H1 (cell line): Measurements from ENCODE around the gene GRB7. TPM values are rescaled to one million over a fixed set of nuclear protein-coding genes. Genes with fewer than 3 reads are reported as not detected.

Experiments used
- CTCF ChIA-PET: fragments of 300-600 bp; sonication (Branson Sonifier 250); formaldehyde crosslinking; loops from one replicate; lab custom pipeline; 2021; ENCODE audit not compliant: partially characterized antibody; lab: Charles Lee
- POLR2A ChIA-PET: fragments of 300-600 bp; sonication (Branson Sonifier 250); formaldehyde crosslinking; loops from one replicate; lab custom pipeline; 2021; ENCODE audit warnings: inconsistent platforms; ENCODE audit not compliant: partially characterized antibody; lab: Charles Lee
- DNase-seq, 2 experiments: peaks; one replicate each; pipeline versions ENCODE4 v3.0.0 to v3.0.0-alpha.2; 2010 to 2022; ENCODE audit warnings: low spot score in 2 of 2, low read depth in 1 of 2, mixed read lengths in 1 of 2
- FAIRE-seq: peaks from 2 replicates; lab custom pipeline; 2011; peaks lifted over from hg19 to GRCh38; lab: Jason Lieb, UNC
- H2AFZ ChIP-seq: 2 replicates; pipeline ENCODE4 v1.8.1; 2012; ENCODE audit warnings: low read length, inconsistent platforms
- H2AK5ac ChIP-seq: 2 replicates; pipeline ENCODE4 v1.6.1; 2013; ENCODE audit warnings: low read depth, low read length
- H2BK120ac ChIP-seq: replicated peaks from 2 replicates; pipeline ENCODE3; 2013; ENCODE audit warnings: low read depth, low read length, inconsistent platforms
- H2BK12ac ChIP-seq: 2 replicates; pipeline ENCODE4 v1.6.1; 2013; ENCODE audit warnings: low read depth, low read length
- H2BK15ac ChIP-seq: 2 replicates; pipeline ENCODE4 v1.6.1; 2013; ENCODE audit warnings: low read length
- H2BK20ac ChIP-seq: 2 replicates; pipeline ENCODE4 v1.6.1; 2013; ENCODE audit warnings: low read length
- H2BK5ac ChIP-seq: 2 replicates; pipeline ENCODE4 v1.6.1; 2013; ENCODE audit warnings: low read depth, low read length
- H3K14ac ChIP-seq: 2 replicates; pipeline ENCODE4 v1.6.1; 2013; ENCODE audit warnings: inconsistent platforms; ENCODE audit not compliant: insufficient read length
- H3K18ac ChIP-seq: 2 replicates; pipeline ENCODE4 v1.6.1; 2013; ENCODE audit warnings: low read length; ENCODE audit errors: extremely low read depth
- H3K23ac ChIP-seq: 2 replicates; pipeline ENCODE4 v1.6.1; 2013; ENCODE audit warnings: inconsistent platforms; ENCODE audit not compliant: insufficient read length
- H3K23me2 ChIP-seq: 2 replicates; pipeline ENCODE4 v1.6.1; 2013; ENCODE audit warnings: low read depth, low read length
- H3K27ac ChIP-seq: 2 replicates; pipeline ENCODE4 v1.6.1; 2011; ENCODE audit warnings: low read depth, low read length, inconsistent platforms
- H3K27me3 ChIP-seq, 4 experiments: replicated peaks in 1 of 4; 1 replicate in 1 of 4; 2 replicates in 3 of 4; pipeline versions ENCODE4 v1.6.1 to v1.8.1; 2011 to 2013; ENCODE audit warnings: low read length in 3 of 4, mild to moderate bottlenecking in 3 of 4, inconsistent platforms in 2 of 4, mixed read lengths in 2 of 4, moderate library complexity in 1 of 4; ENCODE audit not compliant: control insufficient read depth in 3 of 4, insufficient read depth in 3 of 4; ENCODE audit errors: extremely low read depth in 1 of 4
- H3K36me3 ChIP-seq, 4 experiments: 2 replicates each; pipeline versions ENCODE4 v1.6.1 to v1.8.1; 2011 to 2013; ENCODE audit warnings: mild to moderate bottlenecking in 4 of 4, low read length in 3 of 4, moderate library complexity in 2 of 4, control low read depth in 1 of 4, inconsistent platforms in 1 of 4; ENCODE audit not compliant: insufficient read depth in 4 of 4, control insufficient read depth in 2 of 4
- H3K4ac ChIP-seq: replicated peaks from 2 replicates; pipeline ENCODE3; 2013; ENCODE audit warnings: low read length, low read depth, mixed read lengths, inconsistent platforms; ENCODE audit not compliant: insufficient read length
- H3K4me1 ChIP-seq, 4 experiments: replicated peaks in 1 of 4; 1 replicate in 1 of 4; 2 replicates in 3 of 4; pipeline versions ENCODE4 v1.6.1 to v1.8.1; 2011 to 2013; ENCODE audit warnings: low read length in 3 of 4, inconsistent platforms in 2 of 4, mixed read lengths in 1 of 4; ENCODE audit not compliant: insufficient read depth in 4 of 4, control insufficient read depth in 3 of 4
- H3K4me2 ChIP-seq, 2 experiments: 2 replicates each; pipeline versions ENCODE4 v1.6.1 to v1.8.1; 2011 to 2013; ENCODE audit warnings: low read depth in 2 of 2, low read length in 2 of 2, control low read depth in 1 of 2, inconsistent platforms in 1 of 2, mild to moderate bottlenecking in 1 of 2; ENCODE audit not compliant: insufficient read depth in 1 of 2
- H3K4me3 ChIP-seq, 4 experiments: fragments of 200-600, 300-600 bp in 1 of 4; sonication (generic), shearing (Covaris generic), sonication (Bioruptor Twin) in 1 of 4; 2 replicates each; pipeline versions ENCODE4 v1.5.1 to v1.8.1; 2011 to 2016; ENCODE audit warnings: low read length in 4 of 4, low read depth in 3 of 4, control low read depth in 2 of 4, inconsistent platforms in 2 of 4, mild to moderate bottlenecking in 2 of 4, mixed read lengths in 1 of 4, moderate library complexity in 1 of 4; ENCODE audit not compliant: insufficient read depth in 2 of 4; ENCODE audit errors: extremely low read depth in 1 of 4
- H3K56ac ChIP-seq: replicated peaks from 2 replicates; pipeline ENCODE3; 2013; ENCODE audit warnings: low read depth, mild to moderate bottlenecking, mixed read lengths, low read length, inconsistent platforms; ENCODE audit not compliant: insufficient read length
- H3K79me1 ChIP-seq: 2 replicates; pipeline ENCODE4 v1.6.1; 2013; ENCODE audit warnings: low read depth, low read length, control low read depth
- H3K79me2 ChIP-seq, 2 experiments: 2 replicates each; pipeline versions ENCODE4 v1.6.1 to v1.8.1; 2012 to 2013; ENCODE audit warnings: low read length in 2 of 2, mild to moderate bottlenecking in 2 of 2, inconsistent platforms in 1 of 2; ENCODE audit not compliant: insufficient read depth in 2 of 2, control insufficient read depth in 1 of 2
- H3K9ac ChIP-seq, 4 experiments: replicated peaks in 1 of 4; 1 replicate in 1 of 4; 2 replicates in 3 of 4; pipeline versions ENCODE4 v1.6.1 to v1.8.1; 2011 to 2013; ENCODE audit warnings: low read depth in 3 of 4, low read length in 3 of 4, control low read depth in 2 of 4, mild to moderate bottlenecking in 2 of 4, moderate library complexity in 2 of 4, inconsistent platforms in 1 of 4; ENCODE audit errors: extremely low read depth in 1 of 4
- H3K9me3 ChIP-seq, 2 experiments: 2 replicates each; pipeline versions ENCODE4 v1.6.1 to v1.8.1; 2012 to 2013; ENCODE audit warnings: mild to moderate bottlenecking in 2 of 2, moderate library complexity in 2 of 2, control low read depth in 1 of 2, inconsistent platforms in 1 of 2, low read depth in 1 of 2, low read length in 1 of 2, mixed read lengths in 1 of 2; ENCODE audit not compliant: insufficient read depth in 2 of 2
- H4K20me1 ChIP-seq, 2 experiments: replicated peaks in 1 of 2; 2 replicates each; pipeline versions ENCODE3 to v1.8.1; 2011 to 2013; ENCODE audit warnings: inconsistent platforms in 2 of 2, low read length in 2 of 2, mild to moderate bottlenecking in 1 of 2; ENCODE audit not compliant: insufficient read depth in 2 of 2, control insufficient read depth in 1 of 2
- H4K5ac ChIP-seq: 2 replicates; pipeline ENCODE4 v1.6.1; 2013; ENCODE audit warnings: low read length, low read depth, mixed read lengths, inconsistent platforms; ENCODE audit not compliant: insufficient read length
- H4K8ac ChIP-seq: 2 replicates; pipeline ENCODE4 v1.8.0; 2013; ENCODE audit warnings: mild to moderate bottlenecking, moderate library complexity, low read length, inconsistent platforms; ENCODE audit not compliant: insufficient read depth; ENCODE audit errors: extremely low read depth
- H4K91ac ChIP-seq: replicated peaks from 2 replicates; pipeline ENCODE3; 2013; ENCODE audit warnings: low read length, mixed read lengths, inconsistent platforms; ENCODE audit not compliant: insufficient read length
- CBX5 ChIP-seq: fragments of 300-800, 300-1000 bp; sonication (generic); IDR thresholded peaks from 2 replicates; pipeline ENCODE4 v1.7.1; 2016; ENCODE audit warnings: antibody characterized with exemption, low read length, low read depth
- EGR1 ChIP-seq: IDR thresholded peaks from 2 replicates; pipeline ENCODE4 v1.6.1; 2011; ENCODE audit warnings: low read depth, low read length, borderline replicate concordance
- GABPA ChIP-seq: IDR thresholded peaks from 2 replicates; pipeline ENCODE4 v1.6.1; 2011; ENCODE audit warnings: mild to moderate bottlenecking, low read length, moderate library complexity, borderline replicate concordance; ENCODE audit not compliant: insufficient read depth
- SP4 ChIP-seq: IDR thresholded peaks from 2 replicates; pipeline ENCODE4 v1.6.1; 2012; ENCODE audit warnings: low read length, inconsistent platforms
- WGBS, 2 experiments: shearing (Covaris generic) in 1 of 2; methylation state at CpG; one replicate each; pipeline versions ENCODE4 v1.1.6 to v1.1.7; 2013 to 2015; ENCODE audit warnings: low lambda C conversion rate in 2 of 2, mixed read lengths in 2 of 2, inconsistent platforms in 1 of 2, low coverage in 1 of 2, missing lambda C conversion rate in 1 of 2; ENCODE audit not compliant: insufficient replicate concordance in 2 of 2, insufficient coverage in 1 of 2, insufficient read length in 1 of 2; ENCODE audit errors: extremely low coverage in 1 of 2, missing lambda C conversion rate in 1 of 2; 5-methylcytosine and 5-hydroxymethylcytosine counted together
- polyA plus RNA-seq, 7 experiments: library from polyadenylated mRNA; depleted of rRNA in 3 of 7; stranded (reverse) in 5 of 7; unstranded in 2 of 7; fragments of >200 nt in 5 of 7; fragments of 200-250 nt in 2 of 7; gene quantifications; 1 replicate in 5 of 7; 2 replicates in 1 of 7; 4 replicates in 1 of 7; pipeline versions ENCODE4 v1.2.1 to v1.2.3, GENCODE V29; 2011 to 2013; ENCODE audit warnings: missing spikeins in 2 of 7, mixed read lengths in 2 of 7
- total RNA-seq: library from RNA; stranded (reverse); fragmentation: NEBNext Ultra II Directional; extraction: Animal tissue kit (Norgen Biotek cat#: 25700); gene quantifications from 2 replicates; pipeline ENCODE4 v1.2.1, GENCODE V29; 2021
- TF ChIP-seq, protein P1 (sequence below): IDR thresholded peaks from 2 replicates; pipeline ENCODE4 v1.6.1; 2011; ENCODE audit warnings: low read depth, mild to moderate bottlenecking, low read length; ENCODE audit not compliant: insufficient read depth

GRB7 gene
- total and polyA plus RNA-seq, 2 of the 8 experiments (the other 6 are each of a cell fraction or from before 2014, with no cell fraction given): 32.2 to 41.5 TPM

DNA sequence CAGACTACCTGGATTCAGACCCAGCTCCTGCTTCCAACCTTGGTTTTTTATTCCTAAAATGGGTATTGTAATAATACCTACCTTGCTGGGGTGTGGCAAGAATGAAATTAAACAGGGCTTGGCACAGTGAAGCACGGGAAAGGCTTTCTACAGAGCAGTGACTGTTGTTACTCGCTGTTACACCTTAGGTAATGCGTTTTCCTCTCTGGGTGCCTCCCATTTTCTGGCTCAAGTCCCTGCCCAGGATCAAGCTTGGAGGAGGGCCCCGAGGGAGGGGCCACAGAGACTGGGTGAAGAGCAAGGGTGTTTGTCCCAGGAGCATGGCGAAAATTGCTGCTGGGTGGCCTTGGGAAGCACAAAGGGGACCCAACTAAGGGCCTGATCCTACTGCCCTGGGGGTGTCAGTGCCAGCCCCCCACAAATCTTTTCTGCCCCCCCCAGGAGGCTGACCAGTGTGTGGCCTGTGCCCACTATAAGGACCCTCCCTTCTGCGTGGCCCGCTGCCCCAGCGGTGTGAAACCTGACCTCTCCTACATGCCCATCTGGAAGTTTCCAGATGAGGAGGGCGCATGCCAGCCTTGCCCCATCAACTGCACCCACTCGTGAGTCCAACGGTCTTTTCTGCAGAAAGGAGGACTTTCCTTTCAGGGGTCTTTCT lies 20.7 kb upstream of the GRB7 start:
- Histone ChIP-seq H2BK120ac (no peak overlapping the region), H3K4ac (no peak overlapping the region), H3K23ac (no peak overlapping the region), H3K27ac (no peak overlapping the region), H4K5ac (no peak overlapping the region), H2BK5ac (no peak overlapping the region), H3K9ac (no peak overlapping the region), H3K27me3 (no peaks in the 10 kb centered on the region), H2AFZ (no peak overlapping the region), H3K14ac (no peak overlapping the region), H3K56ac (no peak overlapping the region), H3K23me2 (no peaks in the 10 kb centered on the region), H4K8ac (no peak overlapping the region), H3K4me3 (no peak overlapping the region), H4K20me1 (peaks cover 7 to 10% of the 10 kb centered on the region in 2 experiments), H4K91ac (no peak overlapping the region), H3K36me3 (peaks cover 40 to 89% (median 68%) of the 10 kb centered on the region in 4 experiments), H2BK15ac (no peak overlapping the region), H3K4me1 (no peaks in the 10 kb centered on the region), H3K18ac (no peak overlapping the region), H2AK5ac (no peak overlapping the region), H2BK12ac (no peak overlapping the region), H2BK20ac (no peak overlapping the region), H3K9me3 (no peaks in the 10 kb centered on the region), H3K79me1 (peaks cover 2% of the 10 kb centered on the region; the same call in 1 of the 2 replicates), H3K4me2 (no peak overlapping the region), H3K79me2 (peaks cover 0 to 4% of the 10 kb centered on the region in 2 experiments; a peak in 2 of 4 replicates)
- 93% methylated on average over 11 of the region's 11 CpGs; no CpG with 5 or more reads in 1 of the 2 experiments for whole genome bisulfite sequencing, 2 experiments
- CTCF ChIA-PET: interaction anchor here (0.9 to 1.7 kb wide), 2 partner anchors 12 to 96 kb away, joined by 3 to 7 read pairs; no protein-coding TSS in a partner anchor
- TF ChIP-seq SP4 (no peak), GABPA (no peak), CBX5 (no peak), EGR1 (no peak)
- TF ChIP-seq, protein P1, sequence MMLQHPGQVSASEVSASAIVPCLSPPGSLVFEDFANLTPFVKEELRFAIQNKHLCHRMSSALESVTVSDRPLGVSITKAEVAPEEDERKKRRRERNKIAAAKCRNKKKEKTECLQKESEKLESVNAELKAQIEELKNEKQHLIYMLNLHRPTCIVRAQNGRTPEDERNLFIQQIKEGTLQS: no peak
- DNase-seq: no peak
- FAIRE-seq: no peak
- POLR2A ChIA-PET: interaction anchor here (0.9 to 4.5 kb wide), 6 partner anchors 13 to 28 kb away, joined by 3 to 23 read pairs (median 4); partner anchors contain the start of genes ERBB2 and MIEN1
